ENCODE results near the gene CYTH4. TPM values are rescaled to one million over a fixed set of nuclear protein-coding genes. Genes with fewer than 3 reads are reported as not detected.

CYTH4 gene
- polyA plus RNA-seq, 1 experiment = 0.33 TPM

DNA sequence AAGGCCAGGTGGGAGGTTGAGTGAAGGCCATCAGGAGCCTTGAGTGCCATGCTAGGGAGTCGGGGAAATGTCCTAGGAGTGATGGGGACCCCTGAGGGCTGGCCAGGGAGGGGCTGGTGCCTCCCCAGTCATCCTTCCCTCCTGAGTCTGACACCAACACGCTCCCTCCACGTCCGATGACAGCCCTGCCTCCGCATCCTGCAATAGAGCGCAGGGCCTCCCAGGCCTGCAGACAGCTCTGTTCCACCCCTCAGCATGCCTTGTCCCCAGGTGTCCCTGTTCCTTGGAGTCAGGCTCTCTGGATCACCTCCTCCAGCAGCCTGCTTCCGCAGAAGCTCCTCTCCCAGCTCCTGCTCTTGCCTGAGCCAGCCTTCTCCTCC is 41.4 kb upstream of the CYTH4 start:
- CTCF ChIA-PET = interaction anchor here (2.7 to 6.1 kb wide), 2 partner anchors 19 to 42 kb away, joined by 9 to 50 read pairs; no protein-coding TSS in a partner anchor
- Histone ChIP-seq H3K9me3 (ENCODE audit: control insufficient read depth, insufficient read depth, low read length) (no peaks in the 10 kb centered on the region; the same call in 1 of the 2 replicates), H3K27me3 (ENCODE audit: control insufficient read depth, insufficient read depth, low read length) (no peaks in the 10 kb centered on the region), H3K27ac (ENCODE audit: low read depth, low read length) (no peak overlapping the region), H3K4me3 (ENCODE audit: low read depth, low read length) (no peak overlapping the region)
- no peak for DNase-seq (ENCODE audit: low read depth, low spot score)
- TF ChIP-seq, protein P1, sequence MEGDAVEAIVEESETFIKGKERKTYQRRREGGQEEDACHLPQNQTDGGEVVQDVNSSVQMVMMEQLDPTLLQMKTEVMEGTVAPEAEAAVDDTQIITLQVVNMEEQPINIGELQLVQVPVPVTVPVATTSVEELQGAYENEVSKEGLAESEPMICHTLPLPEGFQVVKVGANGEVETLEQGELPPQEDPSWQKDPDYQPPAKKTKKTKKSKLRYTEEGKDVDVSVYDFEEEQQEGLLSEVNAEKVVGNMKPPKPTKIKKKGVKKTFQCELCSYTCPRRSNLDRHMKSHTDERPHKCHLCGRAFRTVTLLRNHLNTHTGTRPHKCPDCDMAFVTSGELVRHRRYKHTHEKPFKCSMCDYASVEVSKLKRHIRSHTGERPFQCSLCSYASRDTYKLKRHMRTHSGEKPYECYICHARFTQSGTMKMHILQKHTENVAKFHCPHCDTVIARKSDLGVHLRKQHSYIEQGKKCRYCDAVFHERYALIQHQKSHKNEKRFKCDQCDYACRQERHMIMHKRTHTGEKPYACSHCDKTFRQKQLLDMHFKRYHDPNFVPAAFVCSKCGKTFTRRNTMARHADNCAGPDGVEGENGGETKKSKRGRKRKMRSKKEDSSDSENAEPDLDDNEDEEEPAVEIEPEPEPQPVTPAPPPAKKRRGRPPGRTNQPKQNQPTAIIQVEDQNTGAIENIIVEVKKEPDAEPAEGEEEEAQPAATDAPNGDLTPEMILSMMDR (IDR thresholded peaks at IDR 0.05; ENCODE audit: low read depth, low read length) = no peak
- POLR2A ChIA-PET = no interaction called here

DNA sequence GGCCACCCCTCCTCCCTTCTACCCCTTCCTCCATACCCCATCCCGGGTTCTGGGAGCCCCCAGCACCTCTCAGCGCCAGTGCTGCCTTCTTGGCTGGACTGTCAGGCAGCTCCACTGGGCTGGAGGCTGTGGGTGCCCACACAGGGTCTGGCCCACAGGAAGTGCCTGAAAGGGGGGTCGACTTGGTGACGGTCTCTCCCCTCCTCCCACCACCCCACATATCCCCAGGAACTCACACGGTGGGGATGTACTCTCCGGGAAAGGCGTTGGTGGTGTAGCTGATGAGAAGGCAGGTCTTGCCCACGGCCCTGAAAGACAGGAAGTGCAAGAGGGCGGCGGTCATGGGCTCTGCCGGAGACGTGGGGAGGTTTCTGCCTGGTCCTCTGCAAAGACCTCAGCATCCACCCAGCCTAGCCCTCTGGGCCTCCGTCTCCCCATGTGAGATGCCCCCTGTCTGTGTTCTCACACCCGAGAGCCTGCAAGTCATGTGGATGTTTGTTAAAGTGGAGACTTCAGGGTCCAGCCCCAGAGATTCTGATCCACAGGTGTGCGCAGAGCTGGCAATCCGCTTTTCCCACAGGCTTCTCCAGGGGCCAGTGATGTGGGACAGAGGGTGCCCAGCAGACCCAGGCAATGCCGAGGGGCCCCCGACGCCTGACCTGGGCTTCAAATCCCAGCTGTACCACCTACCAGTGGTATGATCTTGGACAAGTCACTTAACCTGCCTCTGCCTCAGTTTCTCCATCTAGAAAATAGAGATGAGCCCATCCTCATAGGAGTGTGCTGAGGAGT is 40.8 kb upstream of the CYTH4 start:
- POLR2A ChIA-PET = no interaction called here
- TF ChIP-seq, protein P1 (IDR thresholded peaks at IDR 0.05; ENCODE audit: low read depth, low read length) = no peak
- H3K9me3 ChIP-seq (ENCODE audit: control insufficient read depth, insufficient read depth, low read length) = no peaks in the 10 kb centered on the region; the same call in 1 of the 2 replicates
- CTCF ChIA-PET = interaction anchor here (2.7 to 6.1 kb wide), 2 partner anchors 19 to 43 kb away, joined by 9 to 50 read pairs; no protein-coding TSS in a partner anchor
- no peak for DNase-seq (ENCODE audit: low read depth, low spot score)
- no peak overlapping the region for H3K4me3 ChIP-seq (ENCODE audit: low read depth, low read length)
- no peaks in the 10 kb centered on the region for H3K27me3 ChIP-seq (ENCODE audit: control insufficient read depth, insufficient read depth, low read length)
- no peak overlapping the region for H3K27ac ChIP-seq (ENCODE audit: low read depth, low read length)

- ChIA-PET POLR2A (no interaction called here), CTCF (interaction anchor here (2.7 to 6.1 kb wide), 2 partner anchors 18 to 44 kb away, joined by 9 to 50 read pairs; no protein-coding TSS in a partner anchor)
- H3K27me3 ChIP-seq (ENCODE audit: control insufficient read depth, insufficient read depth, low read length) = no peaks in the 10 kb centered on the region
- no peak for DNase-seq (ENCODE audit: low read depth, low spot score)
- H3K9me3 ChIP-seq (ENCODE audit: control insufficient read depth, insufficient read depth, low read length) = no peaks in the 10 kb centered on the region; the same call in 1 of the 2 replicates
- no peak overlapping the region for H3K27ac ChIP-seq (ENCODE audit: low read depth, low read length)
- H3K4me3 ChIP-seq (ENCODE audit: low read depth, low read length) = no peak overlapping the region
- TF ChIP-seq, protein P1 (IDR thresholded peaks at IDR 0.05; ENCODE audit: low read depth, low read length) = no peak
Observed at GRCh38 chr22:37242395-37242918, 39.9 kb upstream of the CYTH4 start.

- Histone ChIP-seq H3K9me3 (ENCODE audit: control insufficient read depth, insufficient read depth, low read length) (no peaks in the 10 kb centered on the region; the same call in 1 of the 2 replicates), H3K4me3 (ENCODE audit: low read depth, low read length) (peak overlapping the region; percentile 60), H3K27me3 (ENCODE audit: control insufficient read depth, insufficient read depth, low read length) (no peaks in the 10 kb centered on the region), H3K27ac (ENCODE audit: low read depth, low read length) (no peak overlapping the region)
- DNase-seq (ENCODE audit: low read depth, low spot score) = no peak
- TF ChIP-seq, protein P1 (IDR thresholded peaks at IDR 0.05; ENCODE audit: low read depth, low read length) = no peak
- ChIA-PET CTCF (interaction anchor here (0.9 to 6.1 kb wide), 3 partner anchors 14 to 45 kb away, joined by 3 to 50 read pairs (median 9); no protein-coding TSS in a partner anchor), POLR2A (no interaction called here)
Observed at GRCh38 chr22:37243402-37244113, 38.8 kb upstream of the CYTH4 start.

Measured in AG04450 (cell line).